ENCODE results near the gene MPC2.

GRCh38 chr1:167977245-167977644 is 40.4 kb upstream of the MPC2 start:
- TF ChIP-seq CTCF (conservative IDR thresholded peaks at IDR 0.05; ENCODE audit: low read depth, low read length): no peak
- no peak for TF ChIP-seq EZH2 (IDR thresholded peaks at IDR 0.05; ENCODE audit: borderline replicate concordance, low read depth, low read length, poor library complexity, severe bottlenecking)
